T-helper 2 cell (primary cell): ENCODE results near the gene RUVBL2.

Source experiments
- DNase-seq, 5 experiments: peaks; one replicate each; pipeline versions ENCODE4 v3.0.0 to v3.0.0-alpha.2; 2012 to 2022

RUVBL2 gene

GRCh38 chr19:48964205-48965039, 29.3 kb upstream of the RUVBL2 start:
- DNase-seq: no peak

GRCh38 chr19:48965040-48965805, 28.5 kb upstream of the RUVBL2 start, which contains the start of gene FTL:
Gene FTL, plus strand, starts transcription at chr19:48965309. Its CDS starts 199 bp downstream, at chr19:48965508.
- DNase-seq: peak; percentile 70 to 96 (median 81)

GRCh38 chr19:48965806-48966540, 27.7 kb upstream of the RUVBL2 start:
- DNase-seq: peak; percentile 76 to 94 (median 86)

GRCh38 chr19:48966541-48967345, 26.9 kb upstream of the RUVBL2 start:
- no peak for DNase-seq

- DNase-seq: no peak
Measured at GRCh38 chr19:48967346-48968178, 26.1 kb upstream of the RUVBL2 start.

- no peak for DNase-seq
Measured at GRCh38 chr19:48968179-48968661, 25.5 kb upstream of the RUVBL2 start.

- no peak for DNase-seq
Measured at GRCh38 chr19:48968813-48969218, 24.9 kb upstream of the RUVBL2 start.

GRCh38 chr19:48969276-48970138, 24.2 kb upstream of the RUVBL2 start:
- no peak for DNase-seq

GRCh38 chr19:48970139-48970766, 23.4 kb upstream of the RUVBL2 start:
- no peak for DNase-seq

- peak; percentile 55 to 75 (median 73) for DNase-seq
Measured at GRCh38 chr19:48970923-48971395, 22.7 kb upstream of the RUVBL2 start.

- DNase-seq: peak in 2 of 5 experiments; percentile 31 to 50
Measured at GRCh38 chr19:48975947-48976847, 17.5 kb upstream of the RUVBL2 start.

GRCh38 chr19:48977061-48977460, 16.6 kb upstream of the RUVBL2 start:
- no peak for DNase-seq

- DNase-seq: no peak
Measured at GRCh38 chr19:48982280-48982679, 11.4 kb upstream of the RUVBL2 start.

GRCh38 chr19:48985711-48986110, 8.0 kb upstream of the RUVBL2 start:
- no peak for DNase-seq

GRCh38 chr19:48986211-48986610, 7.5 kb upstream of the RUVBL2 start:
- DNase-seq: no peak

GRCh38 chr19:48987323-48987722, 6.4 kb upstream of the RUVBL2 start:
- DNase-seq: no peak

- no peak for DNase-seq
Measured at GRCh38 chr19:48988286-48988685, 5.4 kb upstream of the RUVBL2 start.

- no peak for DNase-seq
Measured at GRCh38 chr19:48988860-48989259, 4.8 kb upstream of the RUVBL2 start.
